Measurements from ENCODE around the gene LCE1B. TPM values are rescaled to one million over a fixed set of nuclear protein-coding genes. Genes with fewer than 3 reads are reported as not detected.
A peak's percentile ranks its signal among the peaks of the same experiment; 100 is the strongest.

LCE1B gene
- total and polyA plus RNA-seq, 10 of the 15 experiments (the other 5 are each of a cell fraction or from before 2014, with no cell fraction given): 0.13 to 3.3 (median 0.60) TPM; not detected in 2

- TF ChIP-seq STAT3 (IDR thresholded peaks at IDR 0.05; ENCODE audit: low read depth, low read length): no peak
Observed at GRCh38 chr1:152783095-152783494, 28.7 kb upstream of the LCE1B start (continued).

GRCh38 chr1:152786077-152786476 lies 25.7 kb upstream of the LCE1B start, which contains the start of gene LCE1E:
TSS of gene LCE1E (plus strand) at chr1:152786257. CDS start at chr1:152787300, 1,043 bp downstream.
- DNase-seq (ENCODE audit: low read depth, low spot score): no peak
- ChIA-PET CTCF (interaction anchor here (1.0 kb wide), 1 partner anchor 14 kb away, joined by 4 read pairs; no protein-coding TSS in a partner anchor), SMC1A (ENCODE audit: uncharacterized antibody, unreplicated experiment) (no interaction called here), POLR2A (no interaction called here), RAD21 (ENCODE audit: unreplicated experiment) (no interaction called here)
- H3K27ac ChIP-seq (ENCODE audit: control insufficient read depth, insufficient read depth): no peak within 1 kb of the TSS
- intact Hi-C loops (cut with micrococcal nuclease; ENCODE audit: unreplicated experiment): no loop called here
- no peaks in the 10 kb centered on the region for H3K79me2 ChIP-seq (ENCODE audit: control insufficient read depth, insufficient read depth, low read length)
- no peak within 1 kb of the TSS for H3K4me3 ChIP-seq
- no peak within 1 kb of the TSS for H3K4me2 ChIP-seq (ENCODE audit: control insufficient read depth, insufficient read depth)
- H3K36me3 ChIP-seq (ENCODE audit: control insufficient read depth in 2 of 2, insufficient read depth in 2 of 2, low read length in 1 of 2): no peaks in the 10 kb centered on the region
- in situ Hi-C loops (cut with MboI): no loop called here
- peak; percentile 76 for ATAC-seq
- H3K4me1 ChIP-seq (ENCODE audit: control insufficient read depth, insufficient read depth, low read length): no peaks in the 10 kb centered on the region
- H3K27me3 ChIP-seq (replicated peaks in 1 of 2; ENCODE audit: control insufficient read depth in 2 of 2, insufficient read depth in 2 of 2, low read length in 1 of 2): no peaks in the 10 kb centered on the region; a peak in 1 of 4 replicates
- 8% methylated on average over 2 of the region's 2 CpGs for WGBS (ENCODE audit: insufficient coverage, insufficient replicate concordance, low lambda C conversion rate, missing lambda C conversion rate)
- no peak within 1 kb of the TSS for H2AFZ ChIP-seq (ENCODE audit: control insufficient read depth, low read depth, low read length)
- TF ChIP-seq CREB1 (IDR thresholded peaks at IDR 0.05; ENCODE audit: low read depth) (no peak), TARDBP (IDR thresholded peaks at IDR 0.05; ENCODE audit: borderline replicate concordance) (no peak), CBX5 (IDR thresholded peaks at IDR 0.05; ENCODE audit: low read depth) (no peak), LARP7 (IDR thresholded peaks at IDR 0.05) (no peak), SIN3A (IDR thresholded peaks at IDR 0.05; ENCODE audit: low read depth, low read length) (no peak), REST (IDR thresholded peaks at IDR 0.05; ENCODE audit: low read depth, low read length) (no peak), RBBP5 (conservative IDR thresholded peaks at IDR 0.05) (no peak), RELA (IDR thresholded peaks at IDR 0.05; ENCODE audit: borderline replicate concordance, partially characterized antibody) (no peak), SREBF2 (IDR thresholded peaks at IDR 0.05; ENCODE audit: low read length) (no peak), PAX5 (IDR thresholded peaks at IDR 0.05; ENCODE audit: borderline replicate concordance, low read depth, low read length) (no peak), SP1 (IDR thresholded peaks at IDR 0.05; ENCODE audit: low read depth, low read length) (no peak), GABPA (IDR thresholded peaks at IDR 0.05; ENCODE audit: low read depth) (no peak)
- no peaks in the 10 kb centered on the region; the same call in 2 of the 3 replicates for H3K9me3 ChIP-seq (replicated peaks; ENCODE audit: control insufficient read depth, insufficient read depth, low read length)
- H4K20me1 ChIP-seq (ENCODE audit: control insufficient read depth, insufficient read depth): no peaks in the 10 kb centered on the region
- no peak within 1 kb of the TSS for H3K9ac ChIP-seq (ENCODE audit: control insufficient read depth, insufficient read depth, low read length)
- FAIRE-seq: no peak
- no TSS peak for BruUV-seq (replicated peaks)

Measured in GM12878 (cell line).